Heart left ventricle (tissue), 13 donors: ENCODE measurements around the gene ZNF860.

Experiments
- POLR2A ChIP-seq, 2 donors: fragments of 450-650 bp; IDR thresholded peaks; one replicate each; pipeline ENCODE4 v1.6.1; 2017; ENCODE audit warnings: antibody characterized with exemption in 2 of 2, mild to moderate bottlenecking in 2 of 2, moderate library complexity in 2 of 2
- TF ChIP-seq, protein P1 (sequence below), 12 donors: fragments of 200-600 bp; sonication (generic) in 4 of 12; IDR thresholded peaks; one replicate each; pipeline versions ENCODE4 v1.5.0 to v1.8.0; 2018 to 2022; ENCODE audit warnings: antibody characterized with exemption in 12 of 12, mild to moderate bottlenecking in 5 of 12
- donor health status: ischemic (EF 13 %, LVEDD 7.1; RV severe dilation, severe dysfunction).
- donor health status: DM: no; HTN: yes; CAD: no.
- donor health status: DM: no; HTN: no; CAD: no.
- donor health status: ischemic (EF 25% LVEDD 6.9; RV normal size, moderate dysfunction).
- donor health status: ischemic (EF 25% LVEDD 5.7; RV mildly dilated, moderate dysfunction).
- donor health status: ischemic (EF 35%, LVEDD 5.7; RV mildly dilated, moderate dysfunction).
- donor health status: nonischemic (EF 11% LVEDD 7.7; RV severe dilation, severe dysfunction).
- donor health status: DM: yes; HTN: yes; CAD: no.
- donor health status: PGD.
- donor health status: ischemic (EF 29% LVEDD 5.4; RV normal size, mild dysfunction).
- donor health status: nonischemic (EF 23%, LVEDD 6.1; RV moderate dilation, normal function).

DNA sequence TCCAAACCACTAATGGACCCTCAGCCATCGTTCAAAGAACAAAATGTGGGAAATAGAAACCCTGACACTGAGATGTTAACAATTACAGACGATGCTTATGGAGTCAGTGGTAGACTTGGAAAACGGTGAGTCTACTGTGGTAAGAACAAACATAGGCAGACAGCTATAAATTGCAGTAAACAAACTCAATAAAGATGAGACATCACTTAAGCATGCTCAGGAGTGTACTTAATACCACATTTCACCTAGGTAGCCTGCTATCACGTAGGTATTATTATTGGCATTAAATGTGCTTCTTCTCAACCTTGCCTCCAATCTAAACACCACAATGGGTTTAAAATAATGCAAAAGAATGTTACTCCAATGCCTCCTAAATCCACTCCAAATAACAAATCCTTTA lies 3.0 kb upstream of the ZNF860 start:
- TF ChIP-seq, protein P1, sequence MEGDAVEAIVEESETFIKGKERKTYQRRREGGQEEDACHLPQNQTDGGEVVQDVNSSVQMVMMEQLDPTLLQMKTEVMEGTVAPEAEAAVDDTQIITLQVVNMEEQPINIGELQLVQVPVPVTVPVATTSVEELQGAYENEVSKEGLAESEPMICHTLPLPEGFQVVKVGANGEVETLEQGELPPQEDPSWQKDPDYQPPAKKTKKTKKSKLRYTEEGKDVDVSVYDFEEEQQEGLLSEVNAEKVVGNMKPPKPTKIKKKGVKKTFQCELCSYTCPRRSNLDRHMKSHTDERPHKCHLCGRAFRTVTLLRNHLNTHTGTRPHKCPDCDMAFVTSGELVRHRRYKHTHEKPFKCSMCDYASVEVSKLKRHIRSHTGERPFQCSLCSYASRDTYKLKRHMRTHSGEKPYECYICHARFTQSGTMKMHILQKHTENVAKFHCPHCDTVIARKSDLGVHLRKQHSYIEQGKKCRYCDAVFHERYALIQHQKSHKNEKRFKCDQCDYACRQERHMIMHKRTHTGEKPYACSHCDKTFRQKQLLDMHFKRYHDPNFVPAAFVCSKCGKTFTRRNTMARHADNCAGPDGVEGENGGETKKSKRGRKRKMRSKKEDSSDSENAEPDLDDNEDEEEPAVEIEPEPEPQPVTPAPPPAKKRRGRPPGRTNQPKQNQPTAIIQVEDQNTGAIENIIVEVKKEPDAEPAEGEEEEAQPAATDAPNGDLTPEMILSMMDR (IDR thresholded peaks at IDR 0.05) = no peak
- no peak for TF ChIP-seq POLR2A (IDR thresholded peaks at IDR 0.05)
